HepG2 (cell line): ENCODE results near the gene ZNF221. TPM values are rescaled to one million over a fixed set of nuclear protein-coding genes. Genes with fewer than 3 reads are reported as not detected.

Experiments used
- ATAC-seq: fragments of 200-7000 bp; cut with Tn5 transposase; 3 replicates; pipeline ENCODE4 v1.9.1; 2020; ENCODE audit warnings: mild to moderate bottlenecking, moderate library complexity
- BruUV-seq: library from RNA; stranded (reverse); fragments of 400-500 nt; replicated peaks from 2 replicates; lab custom pipeline; 2021; lab: Mats Ljungman, UMichigan
- CTCF ChIA-PET: fragments of 300-600 bp; formaldehyde crosslinking; extraction: SDS; loops from one replicate; lab custom pipeline; 2021; ENCODE audit warnings: low total read pairs, inconsistent platforms, low intra/inter-chr PET ratio; lab: Yijun Ruan, JAX
- POLR2A ChIA-PET: fragments of 350-600 bp; sonication (Branson Sonifier 250); formaldehyde crosslinking; loops from one replicate; lab custom pipeline; 2020; ENCODE audit warnings: antibody characterized with exemption, inconsistent platforms; lab: Yijun Ruan, JAX
- DNase-seq: peaks from one replicate; pipeline ENCODE4 v3.0.0-alpha.2; 2015; ENCODE audit warnings: low spot score
- FAIRE-seq: peaks from 3 replicates; lab custom pipeline; 2011; peaks lifted over from hg19 to GRCh38; lab: Jason Lieb, UNC
- H2AFZ ChIP-seq: one replicate; pipeline ENCODE4 v1.6.1; 2011; ENCODE audit warnings: low read length, inconsistent platforms
- H3K27ac ChIP-seq: fragments of 300-600 bp; 3 replicates; pipeline ENCODE4 v1.8.0; 2011; ENCODE audit warnings: mixed run types, mild to moderate bottlenecking, mixed read lengths, low read length, inconsistent platforms; ENCODE audit not compliant: insufficient read depth; ENCODE audit errors: extremely low read length
- H3K27me3 ChIP-seq, 2 experiments: fragments of 200-600 bp in 1 of 2; 2 replicates in 1 of 2; 3 replicates in 1 of 2; pipeline versions ENCODE4 v1.6.0 to v1.8.0; 2011; ENCODE audit warnings: low read length in 2 of 2, mild to moderate bottlenecking in 2 of 2, moderate library complexity in 2 of 2, inconsistent platforms in 1 of 2; ENCODE audit not compliant: insufficient read depth in 2 of 2, control insufficient read depth in 1 of 2
- H3K36me3 ChIP-seq, 2 experiments: fragments of 200-600 bp in 1 of 2; replicated peaks in 1 of 2; 2 replicates in 1 of 2; 3 replicates in 1 of 2; pipeline versions ENCODE4 v1.5.1 to v1.8.0; 2011; ENCODE audit warnings: low read length in 2 of 2, inconsistent platforms in 1 of 2; ENCODE audit not compliant: insufficient read depth in 2 of 2, control insufficient read depth in 1 of 2
- H3K4me1 ChIP-seq: 2 replicates; pipeline ENCODE4 v1.5.1; 2012; ENCODE audit warnings: low read length, inconsistent platforms; ENCODE audit not compliant: insufficient read depth
- H3K4me2 ChIP-seq: 2 replicates; pipeline ENCODE4 v1.6.0; 2011; ENCODE audit warnings: low read depth, low read length, inconsistent platforms
- H3K4me3 ChIP-seq, 3 experiments: fragments of 200-600 bp in 1 of 3; sonication (generic), shearing (Covaris generic) in 1 of 3; replicated peaks in 1 of 3; 2 replicates each; pipeline ENCODE4 v1.5.1; 2011 to 2016; ENCODE audit warnings: low read length in 3 of 3, inconsistent platforms in 2 of 3, low read depth in 2 of 3, mild to moderate bottlenecking in 2 of 3, control low read depth in 1 of 3, mixed read lengths in 1 of 3; ENCODE audit not compliant: insufficient read depth in 1 of 3
- H3K79me2 ChIP-seq: one replicate; pipeline ENCODE4 v1.6.1; 2011; ENCODE audit warnings: low read length, inconsistent platforms; ENCODE audit not compliant: insufficient read depth
- H3K9ac ChIP-seq: 2 replicates; pipeline ENCODE4 v1.6.0; 2011; ENCODE audit warnings: mild to moderate bottlenecking, low read depth, low read length, inconsistent platforms; ENCODE audit not compliant: insufficient read depth
- H3K9me3 ChIP-seq: 2 replicates; pipeline ENCODE4 v1.5.1; 2012; ENCODE audit warnings: mild to moderate bottlenecking, low read length
- H4K20me1 ChIP-seq: 2 replicates; pipeline ENCODE4 v1.6.0; 2011; ENCODE audit warnings: inconsistent platforms, mild to moderate bottlenecking, low read length, moderate library complexity; ENCODE audit not compliant: insufficient read depth
- AKNA ChIP-seq: sonication (generic); formaldehyde crosslinking; IDR thresholded peaks from 2 replicates; pipeline ENCODE4 v1.4.0; 2020; ENCODE audit warnings: missing genetic modification reagents, borderline replicate concordance
- E2F5 ChIP-seq: sonication (generic); formaldehyde crosslinking; conservative IDR thresholded peaks from 2 replicates; pipeline ENCODE4 v1.4.0; 2020; ENCODE audit warnings: missing genetic modification reagents
- HDAC2 ChIP-seq: sonication (generic); formaldehyde crosslinking; IDR thresholded peaks from 2 replicates; pipeline ENCODE4 v1.4.0; 2020; ENCODE audit warnings: missing genetic modification reagents
- THYN1 ChIP-seq: sonication (generic); formaldehyde crosslinking; IDR thresholded peaks from 2 replicates; pipeline ENCODE4 v1.8.1; 2023; ENCODE audit warnings: low read depth, mild to moderate bottlenecking, moderate library complexity, missing genetic modification reagents, borderline replicate concordance
- ZMAT3 ChIP-seq: sonication (generic); formaldehyde crosslinking; conservative IDR thresholded peaks from 2 replicates; pipeline ENCODE4 v1.7.0; 2021; ENCODE audit warnings: missing genetic modification reagents
- ZNF335 ChIP-seq: sonication (generic); formaldehyde crosslinking; IDR thresholded peaks from 2 replicates; pipeline ENCODE4 v1.4.0; 2020; ENCODE audit warnings: missing genetic modification reagents
- ZNF446 ChIP-seq: sonication (generic); formaldehyde crosslinking; IDR thresholded peaks from 2 replicates; pipeline ENCODE4 v1.5.0; 2020; ENCODE audit warnings: mild to moderate bottlenecking, missing genetic modification reagents
- ZNF468 ChIP-seq: sonication (generic); formaldehyde crosslinking; IDR thresholded peaks from 2 replicates; pipeline ENCODE4 v1.8.0; 2022; ENCODE audit warnings: mild to moderate bottlenecking, moderate library complexity, missing genetic modification reagents
- ZNF75D ChIP-seq: sonication (generic); formaldehyde crosslinking; IDR thresholded peaks from 2 replicates; pipeline ENCODE4 v1.8.1; 2023; ENCODE audit warnings: missing genetic modification reagents, mild to moderate bottlenecking, borderline replicate concordance
- ZXDC ChIP-seq: sonication (generic); formaldehyde crosslinking; IDR thresholded peaks from 2 replicates; pipeline ENCODE4 v1.5.0; 2020; ENCODE audit warnings: mild to moderate bottlenecking, missing genetic modification reagents
- WGBS: methylation state at CpG from one replicate; pipeline ENCODE4 v1.1.6; 2017; ENCODE audit warnings: low lambda C conversion rate; 5-methylcytosine and 5-hydroxymethylcytosine counted together
- in situ Hi-C: cut with HindIII; loops from 2 replicates; pipeline ENCODE4 v1.10.0; 2017; ENCODE audit warnings: low pct_unique_long_range_greater_than_20kb; ENCODE audit not compliant: extremely low pct_ligation_motif_present
- intact Hi-C: fragments of 100-400 bp; cut with micrococcal nuclease; formaldehyde crosslinking; loops from one replicate; pipeline ENCODE4 v1.10.0; 2022; ENCODE audit not compliant: unreplicated experiment
- polyA plus RNA-seq, 8 experiments: library from polyadenylated mRNA; depleted of rRNA in 3 of 8; stranded (reverse) in 7 of 8; unstranded in 1 of 8; fragments of >200 nt; fragmentation: Illumina TruSeq in 4 of 8; extraction: Trizol in 4 of 8; gene quantifications; 2 replicates each; pipeline versions ENCODE4 v1.2.1 to v1.2.3, GENCODE V29; 2011 to 2016; ENCODE audit warnings: low read depth in 4 of 8, missing spikeins in 1 of 8, mixed read lengths in 1 of 8; ENCODE audit not compliant: insufficient read depth in 1 of 8
- total RNA-seq, 5 experiments: library from RNA; depleted of rRNA; stranded (reverse); fragments of >200 nt; fragmentation: Illumina TruSeq; extraction: Trizol; gene quantifications; 2 replicates each; pipeline ENCODE4 v1.2.3, GENCODE V29; 2016; ENCODE audit warnings: low read depth in 1 of 5

Gene ZNF221
- total and polyA plus RNA-seq, 2 of the 13 experiments (the other 11 are each of a cell fraction or from before 2014, with no cell fraction given): 0.48 to 3.4 TPM

GRCh38 chr19:43902399-43902798, 48.6 kb upstream of the ZNF221 start:
- peak overlapping the region; percentile 89 for H2AFZ ChIP-seq
- 64% methylated on average over 4 of the region's 4 CpGs for WGBS
- H3K27ac ChIP-seq: no peak overlapping the region
- intact Hi-C loops: no loop called here
- TF ChIP-seq ZXDC (no peak), E2F5 (no peak)
- peaks cover 63% of the 10 kb centered on the region for H3K9me3 ChIP-seq
- H3K4me1 ChIP-seq: peaks cover 7% of the 10 kb centered on the region; the same call in 1 of the 2 replicates
- no peak for FAIRE-seq
- no peak overlapping the region for H3K9ac ChIP-seq
- no TSS peak for BruUV-seq
- ChIA-PET CTCF (no interaction called here), POLR2A (interaction anchor here (1.1 to 1.4 kb wide), 3 partner anchors 33 to 75 kb away, joined by 6 to 8 read pairs (median 8); partner anchors contain the start of genes ZNF221, ZNF283 and ZNF45)
- in situ Hi-C loops: no loop called here
- H4K20me1 ChIP-seq: no peaks in the 10 kb centered on the region
- no peaks in the 10 kb centered on the region for H3K27me3 ChIP-seq
- peak overlapping the region; percentile 53 to 70 (median 67); a peak in 4 of 6 replicates for H3K4me3 ChIP-seq
- no peaks in the 10 kb centered on the region for H3K36me3 ChIP-seq
- no peak for DNase-seq
- H3K79me2 ChIP-seq: no peaks in the 10 kb centered on the region
- peak overlapping the region; percentile 70 for H3K4me2 ChIP-seq
- ATAC-seq: no peak

GRCh38 chr19:43905897-43906296, 45.1 kb upstream of the ZNF221 start:
- FAIRE-seq (no peak), ATAC-seq (no peak), DNase-seq (no peak)
- 93% methylated on average over 5 of the region's 5 CpGs for WGBS
- BruUV-seq: no TSS peak
- Histone ChIP-seq H3K79me2 (no peaks in the 10 kb centered on the region), H3K9me3 (peaks cover 71% of the 10 kb centered on the region), H2AFZ (no peak overlapping the region), H3K4me2 (no peak overlapping the region), H3K27me3 (no peaks in the 10 kb centered on the region), H3K27ac (no peak overlapping the region), H3K4me1 (peaks cover 5% of the 10 kb centered on the region; the same call in 1 of the 2 replicates), H4K20me1 (no peaks in the 10 kb centered on the region), H3K4me3 (no peak overlapping the region), H3K9ac (no peak overlapping the region), H3K36me3 (no peaks in the 10 kb centered on the region)
- ChIA-PET POLR2A (no interaction called here), CTCF (no interaction called here)
- intact Hi-C loops: no loop called here
- in situ Hi-C loops: no loop called here
- TF ChIP-seq ZMAT3 (CRISPR knock-in tag): no peak
- no peak for TF ChIP-seq ZNF335 (CRISPR knock-in tag)
- TF ChIP-seq ZNF468: no peak
- no peak for TF ChIP-seq ZNF75D (CRISPR knock-in tag)
- no peak for TF ChIP-seq AKNA
- TF ChIP-seq THYN1 (CRISPR knock-in tag): no peak
- no peak for TF ChIP-seq ZNF446 (CRISPR knock-in tag)
- TF ChIP-seq HDAC2 (CRISPR knock-in tag): no peak
